ENCODE measurements around the gene XKR7. TPM values are rescaled to one million over a fixed set of nuclear protein-coding genes. Genes with fewer than 3 reads are reported as not detected.
A peak's percentile ranks its signal among the peaks of the same experiment; 100 is the strongest.

The XKR7 gene
- total RNA-seq, 1 donor from 2014 or later, result 0.07 TPM

DNA sequence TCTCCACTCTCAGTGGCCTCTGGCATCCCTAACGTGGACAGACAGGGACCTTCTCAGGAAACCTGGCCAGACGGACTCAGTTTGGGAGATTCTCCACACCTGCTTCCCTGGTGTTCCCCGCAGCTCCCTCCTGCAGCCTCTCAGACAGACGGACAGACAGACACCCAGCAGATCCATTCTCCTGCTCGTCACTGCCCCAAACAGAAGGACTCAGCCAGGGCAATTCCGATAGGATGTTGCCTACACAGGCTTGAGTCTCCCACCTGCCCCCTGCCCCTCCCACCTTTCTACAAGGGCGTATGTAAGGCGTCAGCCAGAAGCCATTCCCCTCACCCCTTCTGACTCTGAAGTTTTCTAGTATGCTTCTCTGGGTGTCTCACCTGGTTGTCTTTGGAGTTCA, 42.7 kb downstream of the XKR7 start:
- H3K4me3 Mint-ChIP-seq, result no peak overlapping the region
- H3K27ac ChIP-seq, result no peak overlapping the region
- peaks cover 14% of the 10 kb centered on the region for H3K4me1 ChIP-seq
- no peaks in the 10 kb centered on the region for H3K9me3 ChIP-seq (ENCODE audit: low read depth)
- H3K36me3 ChIP-seq, result no peaks in the 10 kb centered on the region
- H4K20me1 ChIP-seq (ENCODE audit: low read depth), result no peaks in the 10 kb centered on the region
- peaks cover 23% of the 10 kb centered on the region for H3F3A ChIP-seq (ENCODE audit: low read depth)
- H3K79me2 ChIP-seq (ENCODE audit: low read depth), result no peaks in the 10 kb centered on the region
- no peak for TF ChIP-seq EZH2 (IDR thresholded peaks at IDR 0.05)
- TF ChIP-seq EZH2phosphoT487 (IDR thresholded peaks at IDR 0.05), result no peak
- TF ChIP-seq, protein P1, sequence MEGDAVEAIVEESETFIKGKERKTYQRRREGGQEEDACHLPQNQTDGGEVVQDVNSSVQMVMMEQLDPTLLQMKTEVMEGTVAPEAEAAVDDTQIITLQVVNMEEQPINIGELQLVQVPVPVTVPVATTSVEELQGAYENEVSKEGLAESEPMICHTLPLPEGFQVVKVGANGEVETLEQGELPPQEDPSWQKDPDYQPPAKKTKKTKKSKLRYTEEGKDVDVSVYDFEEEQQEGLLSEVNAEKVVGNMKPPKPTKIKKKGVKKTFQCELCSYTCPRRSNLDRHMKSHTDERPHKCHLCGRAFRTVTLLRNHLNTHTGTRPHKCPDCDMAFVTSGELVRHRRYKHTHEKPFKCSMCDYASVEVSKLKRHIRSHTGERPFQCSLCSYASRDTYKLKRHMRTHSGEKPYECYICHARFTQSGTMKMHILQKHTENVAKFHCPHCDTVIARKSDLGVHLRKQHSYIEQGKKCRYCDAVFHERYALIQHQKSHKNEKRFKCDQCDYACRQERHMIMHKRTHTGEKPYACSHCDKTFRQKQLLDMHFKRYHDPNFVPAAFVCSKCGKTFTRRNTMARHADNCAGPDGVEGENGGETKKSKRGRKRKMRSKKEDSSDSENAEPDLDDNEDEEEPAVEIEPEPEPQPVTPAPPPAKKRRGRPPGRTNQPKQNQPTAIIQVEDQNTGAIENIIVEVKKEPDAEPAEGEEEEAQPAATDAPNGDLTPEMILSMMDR (IDR thresholded peaks at IDR 0.05), result no peak
- H3K4me1 Mint-ChIP-seq, result peaks cover 41% of the 10 kb centered on the region
- peaks cover 10% of the 10 kb centered on the region for H3K27me3 ChIP-seq
- H2AFZ ChIP-seq (replicated peaks), result no peak overlapping the region
- no peak overlapping the region for H3K4me3 ChIP-seq
- peaks cover 2% of the 10 kb centered on the region for H3K9me3 Mint-ChIP-seq
- H3K4me2 ChIP-seq, result no peak overlapping the region
- H3K27me3 Mint-ChIP-seq (ENCODE audit: insufficient read depth, low read depth), result peaks cover 9% of the 10 kb centered on the region
- H3K36me3 Mint-ChIP-seq, result no peaks in the 10 kb centered on the region
- DNase-seq (ENCODE audit: low spot score), result peak; percentile 18
- no peak overlapping the region for H3K9ac ChIP-seq
- H3K27ac Mint-ChIP-seq, result no peak overlapping the region

DNA sequence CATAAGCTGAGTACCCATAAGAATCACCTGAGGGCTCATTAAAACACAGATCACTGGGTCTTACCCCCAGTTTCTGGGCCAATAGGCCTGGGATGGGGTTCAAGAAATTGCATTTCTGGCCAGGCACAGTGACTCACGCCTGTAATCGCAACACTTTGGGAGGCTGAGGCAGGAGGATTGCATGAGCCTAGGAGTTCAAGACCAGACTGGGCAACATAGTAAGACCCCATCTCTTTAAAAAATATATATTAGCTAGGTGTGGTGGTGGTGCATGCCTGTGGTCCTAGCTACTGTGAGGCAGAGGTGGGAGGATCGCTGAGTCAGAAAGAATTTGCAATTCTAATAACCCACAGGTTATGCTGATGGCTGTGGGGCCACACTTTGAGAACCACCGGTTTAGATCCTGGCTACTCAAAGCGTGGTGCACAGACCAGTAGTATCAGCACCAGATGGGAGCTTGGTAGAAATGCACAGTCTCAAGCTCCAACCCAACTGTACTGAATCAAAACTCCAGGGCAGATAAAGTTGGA, 44.3 kb downstream of the XKR7 start:
- H3K27ac Mint-ChIP-seq, result no peak overlapping the region
- H3K27me3 ChIP-seq, result peaks cover 24% of the 10 kb centered on the region
- H3K27me3 Mint-ChIP-seq (ENCODE audit: insufficient read depth, low read depth), result peaks cover 12% of the 10 kb centered on the region
- TF ChIP-seq, protein P1 (IDR thresholded peaks at IDR 0.05), result no peak
- TF ChIP-seq EZH2 (IDR thresholded peaks at IDR 0.05), result no peak
- no peak for TF ChIP-seq EZH2phosphoT487 (IDR thresholded peaks at IDR 0.05)
- H3K9me3 ChIP-seq (ENCODE audit: low read depth), result no peaks in the 10 kb centered on the region
- H3K36me3 Mint-ChIP-seq, result no peaks in the 10 kb centered on the region
- H3K4me2 ChIP-seq, result no peak overlapping the region
- no peak overlapping the region for H3K9ac ChIP-seq
- H3K4me1 ChIP-seq, result peaks cover 6% of the 10 kb centered on the region
- peaks cover 17% of the 10 kb centered on the region for H3F3A ChIP-seq (ENCODE audit: low read depth)
- H2AFZ ChIP-seq (replicated peaks), result no peak overlapping the region
- no peaks in the 10 kb centered on the region for H4K20me1 ChIP-seq (ENCODE audit: low read depth)
- no peak for DNase-seq (ENCODE audit: low spot score)
- no peak overlapping the region for H3K27ac ChIP-seq
- H3K4me3 Mint-ChIP-seq, result no peak overlapping the region
- peaks cover 33% of the 10 kb centered on the region for H3K4me1 Mint-ChIP-seq
- H3K9me3 Mint-ChIP-seq, result no peaks in the 10 kb centered on the region
- H3K79me2 ChIP-seq (ENCODE audit: low read depth), result no peaks in the 10 kb centered on the region
- no peak overlapping the region for H3K4me3 ChIP-seq
- H3K36me3 ChIP-seq, result no peaks in the 10 kb centered on the region

DNA sequence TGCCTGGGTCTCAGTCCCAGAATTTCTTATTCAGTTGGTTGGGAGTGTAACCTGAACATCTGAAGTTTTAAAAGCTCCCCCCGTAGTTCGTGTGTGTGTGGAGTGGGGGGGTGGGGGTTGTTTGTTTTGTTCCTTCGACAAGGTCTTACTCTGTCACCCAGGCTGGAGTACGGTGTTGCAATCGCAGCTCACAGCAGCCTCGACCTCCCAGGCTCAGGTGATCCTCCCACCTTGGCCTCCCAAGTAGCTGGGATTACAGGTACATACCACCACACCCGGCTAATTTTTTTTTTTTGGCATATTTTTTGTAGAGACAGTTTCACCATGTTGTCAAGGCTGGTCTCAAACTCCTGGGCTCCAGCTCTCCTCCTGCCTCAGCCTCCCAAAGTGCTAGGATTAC, 45.4 kb downstream of the XKR7 start:
- Histone ChIP-seq H3K9ac (no peak overlapping the region), H3K4me1 (no peaks in the 10 kb centered on the region), H3K4me2 (no peak overlapping the region), H3K36me3 (no peaks in the 10 kb centered on the region), H3K9me3 (ENCODE audit: low read depth) (no peaks in the 10 kb centered on the region), H4K20me1 (ENCODE audit: low read depth) (no peaks in the 10 kb centered on the region), H3K27me3 (peaks cover 34% of the 10 kb centered on the region), H3K27ac (no peak overlapping the region), H2AFZ (replicated peaks) (no peak overlapping the region), H3K4me3 (no peak overlapping the region), H3F3A (ENCODE audit: low read depth) (peaks cover 13% of the 10 kb centered on the region), H3K79me2 (ENCODE audit: low read depth) (no peaks in the 10 kb centered on the region)
- no peaks in the 10 kb centered on the region for H3K9me3 Mint-ChIP-seq
- peaks cover 17% of the 10 kb centered on the region for H3K27me3 Mint-ChIP-seq (ENCODE audit: insufficient read depth, low read depth)
- no peak for DNase-seq (ENCODE audit: low spot score)
- peaks cover 28% of the 10 kb centered on the region for H3K4me1 Mint-ChIP-seq
- no peak overlapping the region for H3K27ac Mint-ChIP-seq
- no peak overlapping the region for H3K4me3 Mint-ChIP-seq
- TF ChIP-seq, protein P1 (IDR thresholded peaks at IDR 0.05), result no peak
- no peak for TF ChIP-seq EZH2 (IDR thresholded peaks at IDR 0.05)
- no peak for TF ChIP-seq EZH2phosphoT487 (IDR thresholded peaks at IDR 0.05)
- no peaks in the 10 kb centered on the region for H3K36me3 Mint-ChIP-seq

Measured in neural progenitor cell (in vitro differentiated cells).